ENCODE measurements around the gene ZNF44.

Gene ZNF44

DNA sequence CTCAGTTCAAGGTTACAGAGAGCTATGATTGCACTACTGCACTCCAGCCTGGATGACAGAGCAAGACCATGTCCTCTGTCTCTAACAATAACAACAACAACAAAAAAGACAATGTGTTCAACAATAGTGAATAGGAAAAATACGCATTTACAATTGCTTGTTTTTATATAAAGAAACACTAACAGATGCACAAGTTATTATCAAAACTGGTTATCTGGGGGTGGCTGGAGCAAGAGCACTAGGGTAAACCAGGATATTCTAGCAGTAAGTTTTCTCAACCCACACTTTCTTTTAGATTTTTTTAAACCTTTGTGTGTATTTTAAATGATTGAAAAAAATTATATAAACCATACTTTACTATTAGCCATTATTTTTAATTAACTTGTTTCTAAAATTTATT, 33.1 kb downstream of the ZNF44 start:
- no peak for DNase-seq (ENCODE audit: low read depth)

DNA sequence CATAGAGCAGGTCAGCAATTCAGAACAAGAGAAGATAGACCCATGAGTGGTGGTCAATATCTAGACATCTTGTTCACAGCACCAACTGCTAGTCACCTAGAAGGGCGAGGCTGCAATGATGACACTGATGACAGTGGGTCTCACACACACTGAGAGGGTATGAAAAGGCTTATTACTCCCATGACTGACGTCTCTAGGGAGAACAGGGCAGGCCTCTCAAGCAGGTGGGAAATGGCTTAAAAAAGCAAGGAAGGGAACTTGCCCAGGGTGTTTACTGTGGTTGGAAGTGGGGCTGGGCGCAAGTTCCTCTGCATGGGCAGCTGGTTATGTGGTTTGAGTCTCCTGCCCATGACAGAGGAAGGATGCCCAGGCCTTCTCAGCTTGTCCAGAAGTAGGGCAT, 33.8 kb downstream of the ZNF44 start:
- no peak for DNase-seq (ENCODE audit: low read depth)

DNA sequence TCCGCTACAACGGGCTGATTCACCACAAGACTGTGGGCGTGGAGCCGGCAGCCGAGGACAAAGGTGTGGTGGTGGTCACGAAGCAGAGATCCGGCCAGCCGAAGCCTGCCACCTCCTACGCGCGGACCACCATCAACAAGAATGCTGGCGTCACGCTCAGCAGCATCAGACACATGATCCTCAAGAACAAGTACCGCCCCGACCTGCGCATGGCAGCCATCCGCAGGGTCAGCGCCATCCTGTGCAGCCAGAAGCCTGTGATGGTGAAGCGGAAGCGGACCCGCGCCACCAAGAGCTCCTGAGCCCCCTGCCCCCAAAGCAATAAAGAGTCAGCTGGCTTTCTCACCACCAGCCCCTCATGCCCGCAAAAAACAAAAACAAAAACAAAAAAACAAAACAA, 34.4 kb downstream of the ZNF44 start:
- no peak for DNase-seq (ENCODE audit: low read depth)

- DNase-seq (ENCODE audit: low read depth), result no peak
Measured at GRCh38 chr19:12255372-12255771, 39.3 kb downstream of the ZNF44 start.

DNA sequence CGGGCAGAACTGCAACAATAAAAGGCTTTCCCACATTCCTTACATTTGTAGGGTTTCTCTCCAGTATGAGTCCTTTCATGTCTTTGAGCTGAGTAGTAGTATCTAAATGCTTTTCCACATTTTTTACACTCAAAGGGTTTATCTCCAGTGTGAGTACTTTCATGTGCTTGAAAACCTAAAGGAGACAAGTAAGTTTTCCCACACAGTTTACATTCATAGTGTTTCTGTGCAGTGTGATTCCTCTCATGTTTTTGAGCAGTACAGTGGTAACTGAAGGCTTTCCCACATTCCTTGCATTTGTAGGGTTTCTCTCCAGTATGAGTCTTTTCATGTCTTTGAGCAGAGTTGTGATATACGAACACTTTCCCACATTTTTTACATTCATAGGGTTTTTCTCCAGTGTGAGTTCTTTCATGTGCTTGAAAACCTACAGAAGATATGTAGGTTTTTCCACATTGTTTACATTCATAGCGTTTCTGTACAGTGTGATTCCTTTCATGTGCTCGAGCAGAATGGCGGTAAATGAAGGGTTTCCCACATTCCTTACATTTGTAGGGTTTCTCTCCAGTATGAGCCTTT, 47.0 kb downstream of the ZNF44 start:
- DNase-seq (ENCODE audit: low read depth), result no peak

GRCh38 chr19:12244370-12244769, 50.3 kb downstream of the ZNF44 start:
- peak; percentile 1 for DNase-seq (ENCODE audit: low read depth)

DNA sequence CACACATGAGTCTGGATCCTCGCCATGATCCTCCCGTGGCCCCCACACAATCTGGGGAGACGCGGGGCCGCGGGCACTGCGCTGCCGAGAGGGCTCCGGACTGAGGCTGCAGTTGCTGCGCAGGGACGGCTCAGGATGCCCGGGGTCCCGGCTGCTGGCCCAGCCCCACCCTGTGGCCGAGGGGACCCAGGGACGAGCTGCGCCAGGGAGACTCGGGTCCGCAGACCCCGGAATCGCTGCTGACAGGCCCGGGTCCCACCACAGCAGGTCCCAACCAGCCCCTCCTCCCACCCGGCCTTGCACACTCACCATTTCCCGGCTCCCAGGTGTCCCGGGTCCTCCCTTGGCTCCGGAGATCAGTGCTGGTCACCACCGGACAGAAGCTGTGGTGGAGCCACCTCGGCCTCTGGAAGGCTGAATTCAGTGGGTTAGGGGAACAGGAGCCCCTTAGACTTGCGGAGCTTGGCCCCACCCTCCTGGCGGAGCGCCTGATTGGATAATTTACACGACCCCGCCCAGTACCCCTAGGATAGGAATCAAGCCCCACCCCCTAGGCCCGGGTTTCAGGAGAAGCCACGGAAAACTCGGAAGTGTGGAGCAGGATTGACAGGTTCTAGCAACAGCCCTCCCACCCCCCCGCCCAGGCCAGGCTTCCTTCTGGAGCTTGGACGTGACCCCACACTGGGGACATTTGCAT, 57.4 kb downstream of the ZNF44 start:
- DNase-seq (ENCODE audit: low read depth), result no peak

DNA sequence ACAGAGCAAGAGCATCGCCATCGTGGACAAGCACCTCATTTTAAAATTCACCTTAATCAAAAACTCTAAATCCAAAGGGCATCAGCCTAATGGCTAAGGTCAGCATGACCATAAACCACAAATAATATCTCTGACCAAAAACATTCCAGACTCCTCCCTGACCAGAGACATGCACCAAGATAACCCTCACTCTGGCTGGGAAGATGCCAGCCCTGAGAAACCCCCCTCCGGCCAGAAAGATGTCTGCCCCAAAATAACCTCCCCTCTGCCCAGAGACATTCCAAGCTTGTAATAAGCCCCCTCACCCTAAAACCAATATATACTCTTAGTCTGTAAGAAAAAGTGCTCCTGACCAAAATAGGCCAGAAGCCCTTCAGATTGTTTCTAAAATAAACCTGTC, 61.7 kb downstream of the ZNF44 start:
- no peak for DNase-seq (ENCODE audit: low read depth)

GRCh38 chr19:12230751-12231733, 63.6 kb downstream of the ZNF44 start:
- DNase-seq (ENCODE audit: low read depth), result no peak

DNA sequence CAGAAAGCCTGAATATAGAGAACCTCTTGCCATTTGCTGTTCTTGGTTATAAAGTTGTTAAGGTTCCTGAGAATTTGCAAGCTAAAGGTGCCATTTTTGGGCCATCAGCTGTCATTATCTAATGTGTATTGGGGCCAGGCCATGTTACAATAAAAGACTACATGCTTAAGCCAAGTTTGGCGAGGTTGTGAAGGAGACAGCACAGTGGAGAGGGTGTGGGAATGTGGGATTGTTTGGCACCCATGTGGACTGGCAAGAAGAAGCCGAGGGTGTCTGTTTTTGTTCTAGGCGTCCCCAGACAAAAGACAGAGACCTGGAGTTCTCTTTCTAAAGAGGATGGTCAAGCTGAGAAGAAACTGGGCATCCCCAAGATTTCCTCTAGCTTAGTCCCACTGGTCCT, 64.7 kb downstream of the ZNF44 start:
- no peak for DNase-seq (ENCODE audit: low read depth)

DNA sequence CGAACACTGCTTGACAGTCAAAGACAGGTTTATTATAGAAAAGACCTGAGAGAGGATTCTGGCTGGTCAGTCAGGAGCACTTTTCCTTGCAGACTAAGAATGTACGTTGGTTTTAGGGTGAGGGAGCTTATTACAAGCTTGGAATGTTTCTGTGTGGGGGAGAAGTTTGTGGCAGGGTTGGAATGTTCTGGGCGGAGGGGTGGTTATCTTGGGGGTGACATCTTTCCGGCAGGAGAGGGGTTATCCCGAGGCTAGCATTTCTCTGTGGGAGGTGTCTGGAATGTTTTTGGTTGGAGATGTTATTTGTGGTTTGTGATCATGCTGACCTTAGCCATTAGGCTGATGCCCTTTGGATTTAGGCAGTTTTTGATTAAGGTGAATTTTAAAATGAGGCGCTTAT, 70.0 kb downstream of the ZNF44 start:
- DNase-seq (ENCODE audit: low read depth), result peak; percentile 11

GRCh38 chr19:12222980-12223630, 71.6 kb downstream of the ZNF44 start:
- no peak for DNase-seq (ENCODE audit: low read depth)

Measured in EH (cell line).